ENCODE results near the gene DUS1L. TPM values are rescaled to one million over a fixed set of nuclear protein-coding genes. Genes with fewer than 3 reads are reported as not detected.

Gene DUS1L
- total RNA-seq, 1 donor from 2014 or later = 24.5 TPM

- Histone ChIP-seq H3K4me3 (ENCODE audit: low read length in 3 of 3) (no peak overlapping the region), H3K27me3 (ENCODE audit: control insufficient read depth in 3 of 3, insufficient read depth in 3 of 3, low read length in 3 of 3) (no peaks in the 10 kb centered on the region), H3K4me1 (ENCODE audit: control insufficient read depth in 3 of 3, insufficient read depth in 3 of 3, low read length in 3 of 3) (peaks cover 21 to 28% (median 24%) of the 10 kb centered on the region in 3 donors), H3K9me3 (ENCODE audit: control insufficient read depth in 3 of 3, low read length in 3 of 3) (no peaks in the 10 kb centered on the region), H3K36me3 (ENCODE audit: control insufficient read depth in 3 of 3, insufficient read depth in 3 of 3, low read length in 3 of 3) (peaks cover 49 to 59% (median 50%) of the 10 kb centered on the region in 3 donors), H3K27ac (ENCODE audit: low read depth, low read length) (no peak overlapping the region), H3K9ac (ENCODE audit: low read depth in 1 of 3, low read length in 3 of 3) (no peak overlapping the region)
Measured at GRCh38 chr17:82055023-82055964, 10.3 kb downstream of the DUS1L start.

GRCh38 chr17:82054351-82055022 lies 11.1 kb downstream of the DUS1L start:
- Histone ChIP-seq H3K36me3 (ENCODE audit: control insufficient read depth in 3 of 3, insufficient read depth in 3 of 3, low read length in 3 of 3) (peaks cover 47 to 53% (median 47%) of the 10 kb centered on the region in 3 donors), H3K27ac (ENCODE audit: low read depth, low read length) (no peak overlapping the region), H3K27me3 (ENCODE audit: control insufficient read depth in 3 of 3, insufficient read depth in 3 of 3, low read length in 3 of 3) (no peaks in the 10 kb centered on the region), H3K9me3 (ENCODE audit: control insufficient read depth in 3 of 3, low read length in 3 of 3) (no peaks in the 10 kb centered on the region), H3K4me1 (ENCODE audit: control insufficient read depth in 3 of 3, insufficient read depth in 3 of 3, low read length in 3 of 3) (peaks cover 25 to 35% (median 26%) of the 10 kb centered on the region in 3 donors), H3K4me3 (ENCODE audit: low read length in 3 of 3) (no peak overlapping the region), H3K9ac (ENCODE audit: low read depth in 1 of 3, low read length in 3 of 3) (no peak overlapping the region)

- H3K27ac ChIP-seq (ENCODE audit: low read depth, low read length) = no peak overlapping the region
- H3K4me3 ChIP-seq (ENCODE audit: low read length in 3 of 3) = peak overlapping the region in 1 of 3 donors; percentile 83
- H3K9me3 ChIP-seq (ENCODE audit: control insufficient read depth in 3 of 3, low read length in 3 of 3) = no peaks in the 10 kb centered on the region
- H3K36me3 ChIP-seq (ENCODE audit: control insufficient read depth in 3 of 3, insufficient read depth in 3 of 3, low read length in 3 of 3) = peaks cover 49 to 54% (median 51%) of the 10 kb centered on the region in 3 donors
- H3K27me3 ChIP-seq (ENCODE audit: control insufficient read depth in 3 of 3, insufficient read depth in 3 of 3, low read length in 3 of 3) = no peaks in the 10 kb centered on the region
- H3K9ac ChIP-seq (ENCODE audit: low read depth in 1 of 3, low read length in 3 of 3) = peak overlapping the region in 2 of 3 donors; percentile 1 to 25
- H3K4me1 ChIP-seq (ENCODE audit: control insufficient read depth in 3 of 3, insufficient read depth in 3 of 3, low read length in 3 of 3) = peaks cover 25 to 35% (median 26%) of the 10 kb centered on the region in 3 donors
Measured at GRCh38 chr17:82053556-82054263, 11.9 kb downstream of the DUS1L start.

GRCh38 chr17:82053130-82053529 lies 12.5 kb downstream of the DUS1L start:
- Histone ChIP-seq H3K27ac (ENCODE audit: low read depth, low read length) (no peak overlapping the region), H3K36me3 (ENCODE audit: control insufficient read depth in 3 of 3, insufficient read depth in 3 of 3, low read length in 3 of 3) (peaks cover 49 to 55% (median 54%) of the 10 kb centered on the region in 3 donors), H3K4me1 (ENCODE audit: control insufficient read depth in 3 of 3, insufficient read depth in 3 of 3, low read length in 3 of 3) (peaks cover 25 to 35% (median 26%) of the 10 kb centered on the region in 3 donors), H3K4me3 (ENCODE audit: low read length in 3 of 3) (peak overlapping the region; percentile 29 to 83 (median 80)), H3K27me3 (ENCODE audit: control insufficient read depth in 3 of 3, insufficient read depth in 3 of 3, low read length in 3 of 3) (no peaks in the 10 kb centered on the region), H3K9me3 (ENCODE audit: control insufficient read depth in 3 of 3, low read length in 3 of 3) (no peaks in the 10 kb centered on the region), H3K9ac (ENCODE audit: low read depth in 1 of 3, low read length in 3 of 3) (peak overlapping the region; percentile 25 to 77 (median 65))

GRCh38 chr17:82052638-82053059 lies 13.0 kb downstream of the DUS1L start:
- peaks cover 49 to 55% (median 54%) of the 10 kb centered on the region in 3 donors for H3K36me3 ChIP-seq (ENCODE audit: control insufficient read depth in 3 of 3, insufficient read depth in 3 of 3, low read length in 3 of 3)
- peak overlapping the region; percentile 80 to 87 (median 83) for H3K4me3 ChIP-seq (ENCODE audit: low read length in 3 of 3)
- H3K4me1 ChIP-seq (ENCODE audit: control insufficient read depth in 3 of 3, insufficient read depth in 3 of 3, low read length in 3 of 3) = peaks cover 25 to 35% (median 26%) of the 10 kb centered on the region in 3 donors
- H3K9ac ChIP-seq (ENCODE audit: low read depth in 1 of 3, low read length in 3 of 3) = peak overlapping the region; percentile 65 to 88 (median 77)
- H3K9me3 ChIP-seq (ENCODE audit: control insufficient read depth in 3 of 3, low read length in 3 of 3) = no peaks in the 10 kb centered on the region
- no peaks in the 10 kb centered on the region for H3K27me3 ChIP-seq (ENCODE audit: control insufficient read depth in 3 of 3, insufficient read depth in 3 of 3, low read length in 3 of 3)
- no peak overlapping the region for H3K27ac ChIP-seq (ENCODE audit: low read depth, low read length)

GRCh38 chr17:82051776-82052637 lies 13.6 kb downstream of the DUS1L start, which contains the start of the genes GPS1 and RFNG:
TSS of gene GPS1 (plus strand) at chr17:82051898. CDS start at chr17:82051932, 34 bp downstream.
TSS of gene RFNG (minus strand) at chr17:82051811. CDS start at chr17:82051766, 45 bp downstream.
- peak within 1 kb of the TSS; percentile 47 for H3K27ac ChIP-seq (ENCODE audit: low read depth, low read length)
- H3K36me3 ChIP-seq (ENCODE audit: control insufficient read depth in 3 of 3, insufficient read depth in 3 of 3, low read length in 3 of 3) = peaks cover 49 to 60% (median 54%) of the 10 kb centered on the region in 3 donors
- peak within 1 kb of the TSS; percentile 80 to 87 (median 83) for H3K4me3 ChIP-seq (ENCODE audit: low read length in 3 of 3)
- peak within 1 kb of the TSS; percentile 65 to 88 (median 81) for H3K9ac ChIP-seq (ENCODE audit: low read depth in 1 of 3, low read length in 3 of 3)
- H3K27me3 ChIP-seq (ENCODE audit: control insufficient read depth in 3 of 3, insufficient read depth in 3 of 3, low read length in 3 of 3) = no peaks in the 10 kb centered on the region
- H3K9me3 ChIP-seq (ENCODE audit: control insufficient read depth in 3 of 3, low read length in 3 of 3) = no peaks in the 10 kb centered on the region
- peaks cover 25 to 35% (median 26%) of the 10 kb centered on the region in 3 donors for H3K4me1 ChIP-seq (ENCODE audit: control insufficient read depth in 3 of 3, insufficient read depth in 3 of 3, low read length in 3 of 3)

- Histone ChIP-seq H3K4me3 (ENCODE audit: low read length in 3 of 3) (peak overlapping the region; percentile 62 to 87 (median 83)), H3K4me1 (ENCODE audit: control insufficient read depth in 3 of 3, insufficient read depth in 3 of 3, low read length in 3 of 3) (peaks cover 25 to 35% (median 26%) of the 10 kb centered on the region in 3 donors), H3K9ac (ENCODE audit: low read depth in 1 of 3, low read length in 3 of 3) (peak overlapping the region; percentile 63 to 88 (median 81)), H3K27ac (ENCODE audit: low read depth, low read length) (peak overlapping the region; percentile 47), H3K36me3 (ENCODE audit: control insufficient read depth in 3 of 3, insufficient read depth in 3 of 3, low read length in 3 of 3) (peaks cover 41 to 54% (median 44%) of the 10 kb centered on the region in 3 donors), H3K9me3 (ENCODE audit: control insufficient read depth in 3 of 3, low read length in 3 of 3) (no peaks in the 10 kb centered on the region), H3K27me3 (ENCODE audit: control insufficient read depth in 3 of 3, insufficient read depth in 3 of 3, low read length in 3 of 3) (no peaks in the 10 kb centered on the region)
Measured at GRCh38 chr17:82050761-82051641, 14.6 kb downstream of the DUS1L start.

GRCh38 chr17:82050152-82050760 lies 15.3 kb downstream of the DUS1L start:
- Histone ChIP-seq H3K27ac (ENCODE audit: low read depth, low read length) (no peak overlapping the region), H3K9ac (ENCODE audit: low read depth in 1 of 3, low read length in 3 of 3) (peak overlapping the region; percentile 63 to 88 (median 81)), H3K9me3 (ENCODE audit: control insufficient read depth in 3 of 3, low read length in 3 of 3) (no peaks in the 10 kb centered on the region), H3K27me3 (ENCODE audit: control insufficient read depth in 3 of 3, insufficient read depth in 3 of 3, low read length in 3 of 3) (no peaks in the 10 kb centered on the region), H3K4me3 (ENCODE audit: low read length in 3 of 3) (peak overlapping the region; percentile 62 to 87 (median 83)), H3K4me1 (ENCODE audit: control insufficient read depth in 3 of 3, insufficient read depth in 3 of 3, low read length in 3 of 3) (peaks cover 25 to 35% (median 26%) of the 10 kb centered on the region in 3 donors), H3K36me3 (ENCODE audit: control insufficient read depth in 3 of 3, insufficient read depth in 3 of 3, low read length in 3 of 3) (peaks cover 35 to 49% (median 37%) of the 10 kb centered on the region in 3 donors)
